Measurements from ENCODE around the gene AKR1C1.
"Not testable (repeated sequence)": the region's sequence is repeated elsewhere in the genome, so short reads cannot be mapped to it uniquely, and the experiment has no call there.

AKR1C1 gene

GRCh38 chr10:4984223-4984622 is 21.0 kb downstream of the AKR1C1 start:
- DNase-seq: no peak

- no peak for DNase-seq
Measured at GRCh38 chr10:4984971-4985594, 21.9 kb downstream of the AKR1C1 start.

GRCh38 chr10:4988000-4988641 is 24.9 kb downstream of the AKR1C1 start:
- not testable (repeated sequence) for DNase-seq

- no peak for DNase-seq
Measured at GRCh38 chr10:4990217-4990616, 27.0 kb downstream of the AKR1C1 start.

GRCh38 chr10:4991463-4991862 is 28.2 kb downstream of the AKR1C1 start:
- DNase-seq: not testable (repeated sequence)

- not testable (repeated sequence) for DNase-seq
Measured at GRCh38 chr10:4992564-4992963, 29.3 kb downstream of the AKR1C1 start.

- not testable (repeated sequence) for DNase-seq
Measured at GRCh38 chr10:4994260-4994659, 31.0 kb downstream of the AKR1C1 start.

GRCh38 chr10:4998671-4999070 is 35.5 kb downstream of the AKR1C1 start:
- no peak for DNase-seq

GRCh38 chr10:5002013-5002727 is 39.0 kb downstream of the AKR1C1 start:
- DNase-seq: no peak

GRCh38 chr10:5003127-5004029 is 40.2 kb downstream of the AKR1C1 start, which contains the start of gene AKR1C2:
Gene AKR1C2 (minus strand): TSS chr10:5003857. CDS start chr10:5003835, 22 bp downstream.
- not testable (repeated sequence) for DNase-seq

- DNase-seq: not testable (repeated sequence)
Measured at GRCh38 chr10:5004030-5004385, 40.8 kb downstream of the AKR1C1 start.

- not testable (repeated sequence) for DNase-seq
Measured at GRCh38 chr10:5004501-5004900, 41.3 kb downstream of the AKR1C1 start.

- DNase-seq: not testable (repeated sequence)
Measured at GRCh38 chr10:5008857-5009548, 45.8 kb downstream of the AKR1C1 start.

GRCh38 chr10:5010043-5010442 is 46.8 kb downstream of the AKR1C1 start:
- not testable (repeated sequence) for DNase-seq

- not testable (repeated sequence) for DNase-seq
Measured at GRCh38 chr10:5011392-5011791, 48.2 kb downstream of the AKR1C1 start.

GRCh38 chr10:5012595-5012994 is 49.4 kb downstream of the AKR1C1 start:
- no peak for DNase-seq

GRCh38 chr10:5013385-5013784 is 50.2 kb downstream of the AKR1C1 start:
- DNase-seq: no peak

- not testable (repeated sequence) for DNase-seq
Measured at GRCh38 chr10:5014200-5014910, 51.1 kb downstream of the AKR1C1 start.

GRCh38 chr10:5014936-5015335 is 51.7 kb downstream of the AKR1C1 start:
- DNase-seq: no peak

- no peak for DNase-seq
Measured at GRCh38 chr10:5018134-5018533, 54.9 kb downstream of the AKR1C1 start.

- DNase-seq: not testable (repeated sequence)
Measured at GRCh38 chr10:5018671-5019277, 55.6 kb downstream of the AKR1C1 start.

Measured in activated CD4-positive, alpha-beta T cell treated with anti-CD3 and anti-CD28 coated beads, Interleukin-2, amount 50 U/mL, for 48 hours (primary cell).